A673 (cell line): Measurements from ENCODE around the gene EVX2. TPM values are rescaled to one million over a fixed set of nuclear protein-coding genes. Genes with fewer than 3 reads are reported as not detected.

Source experiments
- BruUV-seq: library from RNA; stranded (reverse); fragments of 400-500 nt; replicated peaks from 2 replicates; lab custom pipeline; 2021; lab: Mats Ljungman, UMichigan
- CTCF ChIA-PET: fragments of 300-600 bp; sonication (Branson Sonifier 250); formaldehyde crosslinking; loops from one replicate; lab custom pipeline; 2022; ENCODE audit warnings: antibody characterized with exemption; lab: Charles Lee
- POLR2A ChIA-PET: fragments of 300-600 bp; sonication (Branson Sonifier 250); formaldehyde crosslinking; loops from one replicate; lab custom pipeline; 2022; ENCODE audit warnings: antibody characterized with exemption; ENCODE audit not compliant: low non-redundant PET; lab: Charles Lee
- DNase-seq: peaks from one replicate; pipeline ENCODE4 v3.0.0-alpha.2; 2015; ENCODE audit warnings: low spot score
- H3K27ac ChIP-seq: fragments of 200-600 bp; sonication (generic); 2 replicates; pipeline ENCODE4 v1.5.1; 2016; ENCODE audit warnings: mixed run types, low read depth, mild to moderate bottlenecking, mixed read lengths, antibody characterized with exemption, low read length; ENCODE audit not compliant: poor library complexity, severe bottlenecking
- H3K27me3 ChIP-seq: fragments of 200-600 bp; sonication (generic); replicated peaks from 2 replicates; pipeline ENCODE4 v1.6.1; 2017; ENCODE audit warnings: mixed run types, low read depth, mild to moderate bottlenecking, mixed read lengths, antibody characterized with exemption, low read length; ENCODE audit not compliant: insufficient read depth, poor library complexity
- H3K36me3 ChIP-seq: fragments of 200-600 bp; sonication (generic); 2 replicates; pipeline ENCODE4 v1.6.1; 2016; ENCODE audit warnings: mixed run types, mild to moderate bottlenecking, mixed read lengths, antibody characterized with exemption, low read length; ENCODE audit not compliant: insufficient read depth, poor library complexity, severe bottlenecking
- H3K4me1 ChIP-seq: fragments of 200-600 bp; sonication (generic); 2 replicates; pipeline ENCODE4 v1.6.1; 2017; ENCODE audit warnings: mixed run types, mild to moderate bottlenecking, mixed read lengths, antibody characterized with exemption, low read length; ENCODE audit not compliant: insufficient read depth, poor library complexity, severe bottlenecking
- H3K4me3 ChIP-seq: fragments of 200-600 bp; sonication (generic); 2 replicates; pipeline ENCODE4 v1.5.1; 2016; ENCODE audit warnings: low read depth, mixed run types, mild to moderate bottlenecking, mixed read lengths, low read length; ENCODE audit not compliant: poor library complexity, severe bottlenecking
- H3K9me3 ChIP-seq: fragments of 200-600 bp; sonication (generic); 2 replicates; pipeline ENCODE4 v1.6.1; 2016; ENCODE audit warnings: mixed run types, low read depth, mild to moderate bottlenecking, mixed read lengths, antibody characterized with exemption, low read length; ENCODE audit not compliant: poor library complexity, severe bottlenecking
- EZH2 ChIP-seq: fragments of 200-600 bp; sonication (generic); IDR thresholded peaks from 2 replicates; pipeline ENCODE4 v1.6.1; 2017; ENCODE audit warnings: borderline replicate concordance, low read depth, mild to moderate bottlenecking, mixed read lengths, antibody characterized with exemption, low read length; ENCODE audit not compliant: poor library complexity, severe bottlenecking
- intact Hi-C: fragments of 100-400 bp; cut with micrococcal nuclease; formaldehyde crosslinking; loops from one replicate; pipeline ENCODE4 v1.10.0; 2022; ENCODE audit not compliant: unreplicated experiment
- total RNA-seq: library from RNA; stranded (reverse); gene quantifications from 2 replicates; pipeline ENCODE4 v1.2.3, GENCODE V29; 2021
- TF ChIP-seq, protein P1 (sequence below): fragments of 300-800, 200-600 bp; sonication (generic); conservative IDR thresholded peaks from 2 replicates; pipeline ENCODE4 v1.5.1; 2017; ENCODE audit warnings: low read depth, mild to moderate bottlenecking, antibody characterized with exemption, low read length, moderate library complexity, mixed read lengths

EVX2 gene
- total RNA-seq, 1 experiment from 2014 or later = 0.41 TPM

DNA sequence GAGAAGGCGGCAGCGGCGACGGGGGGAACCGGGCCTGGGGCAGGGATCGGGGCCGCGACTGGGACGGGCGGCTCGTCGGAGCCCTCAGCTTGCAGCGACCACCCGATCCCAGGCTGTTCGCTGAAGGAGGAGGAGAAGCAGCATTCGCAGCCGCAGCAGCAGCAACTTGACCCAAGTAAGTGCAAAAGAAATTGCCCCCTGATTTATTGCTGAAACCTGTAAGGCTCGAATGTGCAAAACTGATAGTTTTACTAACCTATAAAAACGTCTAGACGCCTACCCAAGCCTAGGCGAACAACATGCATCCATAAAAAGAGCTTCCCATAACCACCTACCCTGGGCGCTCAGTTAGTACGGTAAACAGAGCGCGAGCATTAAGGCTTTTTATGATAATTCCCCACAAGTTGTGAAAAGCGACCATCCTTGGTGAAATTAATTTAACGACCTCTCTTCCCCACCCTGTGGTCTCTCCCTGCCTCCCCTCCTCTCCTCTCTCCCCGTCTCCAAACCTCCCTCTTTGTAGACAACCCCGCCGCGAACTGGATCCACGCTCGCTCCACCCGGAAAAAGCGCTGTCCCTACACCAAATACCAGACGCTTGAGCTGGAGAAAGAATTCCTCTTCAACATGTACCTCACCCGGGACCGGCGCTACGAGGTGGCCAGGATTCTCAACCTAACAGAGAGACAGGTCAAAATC is 39.8 kb upstream of the EVX2 start:
- ChIA-PET CTCF (no interaction called here), POLR2A (no interaction called here)
- BruUV-seq = no TSS peak
- peak overlapping the region; percentile 71 for H3K4me3 ChIP-seq
- intact Hi-C loops = loop anchor here (10.0 kb wide), 1 partner anchor 1631 kb away; no protein-coding TSS in a partner anchor
- no peaks in the 10 kb centered on the region for H3K27me3 ChIP-seq
- no peak for TF ChIP-seq EZH2
- TF ChIP-seq, protein P1, sequence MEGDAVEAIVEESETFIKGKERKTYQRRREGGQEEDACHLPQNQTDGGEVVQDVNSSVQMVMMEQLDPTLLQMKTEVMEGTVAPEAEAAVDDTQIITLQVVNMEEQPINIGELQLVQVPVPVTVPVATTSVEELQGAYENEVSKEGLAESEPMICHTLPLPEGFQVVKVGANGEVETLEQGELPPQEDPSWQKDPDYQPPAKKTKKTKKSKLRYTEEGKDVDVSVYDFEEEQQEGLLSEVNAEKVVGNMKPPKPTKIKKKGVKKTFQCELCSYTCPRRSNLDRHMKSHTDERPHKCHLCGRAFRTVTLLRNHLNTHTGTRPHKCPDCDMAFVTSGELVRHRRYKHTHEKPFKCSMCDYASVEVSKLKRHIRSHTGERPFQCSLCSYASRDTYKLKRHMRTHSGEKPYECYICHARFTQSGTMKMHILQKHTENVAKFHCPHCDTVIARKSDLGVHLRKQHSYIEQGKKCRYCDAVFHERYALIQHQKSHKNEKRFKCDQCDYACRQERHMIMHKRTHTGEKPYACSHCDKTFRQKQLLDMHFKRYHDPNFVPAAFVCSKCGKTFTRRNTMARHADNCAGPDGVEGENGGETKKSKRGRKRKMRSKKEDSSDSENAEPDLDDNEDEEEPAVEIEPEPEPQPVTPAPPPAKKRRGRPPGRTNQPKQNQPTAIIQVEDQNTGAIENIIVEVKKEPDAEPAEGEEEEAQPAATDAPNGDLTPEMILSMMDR = no peak
- H3K27ac ChIP-seq = peak overlapping the region; percentile 98
- no peaks in the 10 kb centered on the region for H3K9me3 ChIP-seq
- peak; percentile 61 for DNase-seq
- peaks cover 52% of the 10 kb centered on the region for H3K36me3 ChIP-seq
- H3K4me1 ChIP-seq = peaks cover 65% of the 10 kb centered on the region

- Histone ChIP-seq H3K9me3 (no peaks in the 10 kb centered on the region), H3K36me3 (peaks cover 59% of the 10 kb centered on the region), H3K4me1 (peaks cover 62% of the 10 kb centered on the region), H3K4me3 (peak within 1 kb of the TSS; percentile 71), H3K27ac (peak within 1 kb of the TSS; percentile 98), H3K27me3 (no peaks in the 10 kb centered on the region)
- intact Hi-C loops = loop anchor here (10.0 kb wide), 1 partner anchor 1632 kb away; no protein-coding TSS in a partner anchor
- peak; percentile 92 for DNase-seq
- ChIA-PET POLR2A (interaction anchor here (0.7 kb wide), 1 partner anchor 804 kb away, joined by 8 read pairs; no protein-coding TSS in a partner anchor), CTCF (interaction anchor here (0.6 to 2.1 kb wide), 5 partner anchors 12 to 531 kb away, joined by 3 to 8 read pairs (median 4); no protein-coding TSS in a partner anchor)
- no TSS peak for BruUV-seq
- TF ChIP-seq, protein P1 = no peak
- TF ChIP-seq EZH2 = no peak
These were observed 39.1 kb upstream of the EVX2 start, which contains the start of gene HOXD9 for GRCh38 chr2:176122683-176123410. Gene HOXD9, plus strand, starts transcription at chr2:176122719. Its CDS starts 50 bp downstream, at chr2:176122769.

DNA sequence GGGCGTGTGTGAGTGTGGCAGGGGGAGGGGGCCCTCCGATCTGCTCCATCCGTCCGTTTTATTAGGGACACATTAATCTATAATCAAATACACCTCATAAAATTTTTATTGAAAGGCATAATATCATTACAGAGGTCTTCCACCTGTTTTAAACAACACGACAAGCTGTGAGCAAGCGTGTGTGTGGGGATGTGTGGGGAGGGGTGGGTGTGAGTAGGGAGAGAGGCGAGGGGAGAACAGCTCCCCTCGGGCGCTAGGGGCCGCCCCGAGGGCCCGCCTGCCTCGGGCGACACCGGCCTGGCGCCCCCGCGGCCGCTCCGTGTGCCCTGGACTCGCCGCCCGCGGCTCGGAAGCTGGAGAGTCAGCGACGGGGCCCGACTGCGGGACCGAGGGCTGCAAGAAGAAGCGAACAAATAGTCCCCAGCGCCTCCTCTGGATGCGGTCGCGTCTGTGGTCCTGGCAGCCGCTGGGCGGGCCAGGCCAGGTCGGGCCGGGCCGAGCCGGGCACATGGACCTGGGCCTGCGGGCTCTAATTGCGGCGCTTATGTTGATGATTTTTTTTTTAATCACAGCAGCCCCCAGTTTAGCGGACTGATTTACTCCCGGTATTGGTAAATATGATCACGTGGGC is 38.4 kb upstream of the EVX2 start:
- POLR2A ChIA-PET = interaction anchor here (0.7 kb wide), 2 partner anchors 803 to 955 kb away, joined by 3 to 8 read pairs; no protein-coding TSS in a partner anchor
- peak overlapping the region; percentile 71 for H3K4me3 ChIP-seq

More for the DNA sequence above, 38.4 kb upstream of the EVX2 start:
- CTCF ChIA-PET = interaction anchor here (0.6 to 2.1 kb wide), 5 partner anchors 11 to 532 kb away, joined by 3 to 8 read pairs (median 4); no protein-coding TSS in a partner anchor
- H3K36me3 ChIP-seq = peaks cover 66% of the 10 kb centered on the region
- peak overlapping the region; percentile 98 for H3K27ac ChIP-seq
- TF ChIP-seq, protein P1 = 0 out of 2 replicates have a peak, but pooled peaks have one; percentile 17
- no peak for TF ChIP-seq EZH2
- peaks cover 62% of the 10 kb centered on the region for H3K4me1 ChIP-seq
- BruUV-seq = no TSS peak
- no peaks in the 10 kb centered on the region for H3K9me3 ChIP-seq
- H3K27me3 ChIP-seq = no peaks in the 10 kb centered on the region
- DNase-seq = no peak
- intact Hi-C loops = loop anchor here (10.0 kb wide), 1 partner anchor 1633 kb away; no protein-coding TSS in a partner anchor
